GM23338 (cell line): ENCODE measurements around the gene UBAC2. TPM values are rescaled to one million over a fixed set of nuclear protein-coding genes. Genes with fewer than 3 reads are reported as not detected.

Experiments used
- ATAC-seq: fragments of 200-7000 bp; cut with Tn5 transposase; 3 replicates; pipeline ENCODE4 v1.9.1; 2020
- DNase-seq: peaks from one replicate; pipeline ENCODE4 v3.0.0-alpha.2; 2015; ENCODE audit warnings: low spot score
- H2AFZ ChIP-seq: fragments of 200-600 bp; sonication (generic); 2 replicates; pipeline ENCODE4 v1.8.0; 2016; ENCODE audit warnings: antibody characterized with exemption, mild to moderate bottlenecking, moderate library complexity
- H3F3A ChIP-seq: fragments of 200-600 bp; sonication (generic); replicated peaks from 2 replicates; pipeline ENCODE4 v1.8.0; 2017; ENCODE audit warnings: antibody characterized with exemption, mixed run types, low read depth
- H3K27ac ChIP-seq: fragments of 200-600 bp; sonication (generic); 2 replicates; pipeline ENCODE4 v1.6.1; 2016; ENCODE audit warnings: low read depth
- H3K27me3 ChIP-seq: fragments of 200-600 bp; sonication (generic); 2 replicates; pipeline ENCODE4 v1.8.0; 2016; ENCODE audit warnings: mild to moderate bottlenecking, mixed run types, moderate library complexity; ENCODE audit not compliant: insufficient read depth
- H3K36me3 ChIP-seq: fragments of 200-600 bp; sonication (generic); 2 replicates; pipeline ENCODE4 v1.8.0; 2016; ENCODE audit warnings: mild to moderate bottlenecking; ENCODE audit not compliant: insufficient read depth
- H3K4me1 ChIP-seq: fragments of 200-600 bp; sonication (generic); 2 replicates; pipeline ENCODE4 v1.8.0; 2016; ENCODE audit warnings: mild to moderate bottlenecking, moderate library complexity; ENCODE audit not compliant: insufficient read depth
- H3K4me2 ChIP-seq: fragments of 200-600 bp; sonication (generic); 2 replicates; pipeline ENCODE4 v1.7.1; 2017; ENCODE audit warnings: mixed run types
- H3K4me3 ChIP-seq: fragments of 200-600 bp; sonication (generic); 2 replicates; pipeline ENCODE4 v1.6.1; 2016; ENCODE audit warnings: mixed run types
- H3K79me2 ChIP-seq: fragments of 200-600 bp; sonication (generic); replicated peaks from 2 replicates; pipeline ENCODE4 v1.8.0; 2017; ENCODE audit warnings: mild to moderate bottlenecking; ENCODE audit not compliant: insufficient read depth
- H3K9me2 ChIP-seq: fragments of 200-600 bp; sonication (generic); 2 replicates; pipeline ENCODE4 v1.8.0; 2017; ENCODE audit not compliant: insufficient read depth
- H4K20me1 ChIP-seq: fragments of 200-600 bp; sonication (generic); replicated peaks from 2 replicates; pipeline ENCODE4 v1.8.0; 2017; ENCODE audit warnings: mild to moderate bottlenecking; ENCODE audit not compliant: insufficient read depth
- H3K27ac Mint-ChIP-seq: 2 replicates; pipeline ENCODE4 v1.8.0; 2020; ENCODE audit warnings: inconsistent platforms, mild to moderate bottlenecking, moderate library complexity, mixed read lengths
- H3K27me3 Mint-ChIP-seq: 3 replicates; pipeline ENCODE4 v1.8.0; 2022; ENCODE audit warnings: low read depth, mild to moderate bottlenecking, moderate library complexity, mixed read lengths, inconsistent platforms; ENCODE audit not compliant: insufficient read depth, poor library complexity
- H3K36me3 Mint-ChIP-seq: 3 replicates; pipeline ENCODE4 v1.8.0; 2021; ENCODE audit warnings: low read depth, mild to moderate bottlenecking, inconsistent platforms, moderate library complexity, mixed read lengths
- H3K4me1 Mint-ChIP-seq: 3 replicates; pipeline ENCODE4 v1.8.0; 2020; ENCODE audit warnings: mild to moderate bottlenecking, inconsistent platforms, mixed read lengths
- H3K4me3 Mint-ChIP-seq: 3 replicates; pipeline ENCODE4 v1.8.0; 2021; ENCODE audit warnings: moderate library complexity, mild to moderate bottlenecking, inconsistent platforms, mixed read lengths
- H3K9me3 Mint-ChIP-seq: 3 replicates; pipeline ENCODE4 v1.8.0; 2020; ENCODE audit warnings: moderate library complexity, mild to moderate bottlenecking, inconsistent platforms, mixed read lengths
- CREB1 ChIP-seq: fragments of 250-450 bp; sonication (Bioruptor Pico); IDR thresholded peaks from 2 replicates; pipeline ENCODE4 v1.5.0; 2020; ENCODE audit warnings: low read depth, mild to moderate bottlenecking, moderate library complexity
- ETS1 ChIP-seq: IDR thresholded peaks from 2 replicates; pipeline ENCODE4 v1.6.1; 2016; ENCODE audit warnings: antibody characterized with exemption
- EZH2 ChIP-seq: fragments of 200-600 bp; sonication (generic); IDR thresholded peaks from one replicate; pipeline ENCODE4 v1.8.0; 2017; ENCODE audit warnings: antibody characterized with exemption, mild to moderate bottlenecking, low read depth; ENCODE audit not compliant: unreplicated experiment
- EZH2phosphoT487 ChIP-seq: fragments of 200-600 bp; sonication (generic); IDR thresholded peaks from one replicate; pipeline ENCODE4 v1.8.1; 2018; ENCODE audit warnings: antibody characterized with exemption; ENCODE audit not compliant: unreplicated experiment
- JUNB ChIP-seq: IDR thresholded peaks from one replicate; pipeline ENCODE4 v1.6.1; 2016; ENCODE audit warnings: antibody characterized with exemption; ENCODE audit not compliant: unreplicated experiment
- NANOG ChIP-seq: IDR thresholded peaks from 2 replicates; pipeline ENCODE4 v1.6.1; 2016; ENCODE audit warnings: antibody characterized with exemption, borderline replicate concordance
- POLR2AphosphoS5 ChIP-seq: IDR thresholded peaks from 2 replicates; pipeline ENCODE4 v1.6.1; 2016; ENCODE audit warnings: antibody characterized with exemption, low read depth
- REST ChIP-seq: IDR thresholded peaks from one replicate; pipeline ENCODE4 v1.6.1; 2018; ENCODE audit warnings: antibody characterized with exemption; ENCODE audit not compliant: unreplicated experiment
- STAT1 ChIP-seq: IDR thresholded peaks from one replicate; pipeline ENCODE4 v1.6.1; 2016; ENCODE audit warnings: antibody characterized with exemption; ENCODE audit not compliant: unreplicated experiment
- ZNF114 ChIP-seq: fragments of 250-450 bp; sonication (Bioruptor Pico); IDR thresholded peaks from 2 replicates; pipeline ENCODE4 v1.5.0; 2020; ENCODE audit warnings: mild to moderate bottlenecking, moderate library complexity
- ZNF331 ChIP-seq: fragments of 250-450 bp; sonication (Bioruptor Pico); IDR thresholded peaks from 2 replicates; pipeline ENCODE4 v1.5.0; 2020; ENCODE audit warnings: low read depth, mild to moderate bottlenecking, moderate library complexity
- ZNF462 ChIP-seq: fragments of 250-450 bp; sonication (Bioruptor Pico); IDR thresholded peaks from 2 replicates; pipeline ENCODE4 v1.5.0; 2020; ENCODE audit warnings: mild to moderate bottlenecking, moderate library complexity
- polyA plus RNA-seq: library from polyadenylated mRNA; unstranded; fragments of >200 nt; fragmentation: Nextera tagmentation; extraction: Ambion mirVana; gene quantifications from 2 replicates; pipeline ENCODE4 v1.2.1, GENCODE V29; 2016
- total RNA-seq: library from RNA; depleted of rRNA; stranded (reverse); fragments of >200 nt; shearing (Covaris generic); gene quantifications from 2 replicates; pipeline ENCODE4 v1.2.3, GENCODE V29; 2014

Gene UBAC2
- total and polyA plus RNA-seq, 2 experiments from 2014 or later, result 37.9 to 76.9 TPM

GRCh38 chr13:99246100-99246499 lies 45.4 kb downstream of the UBAC2 start:
- ATAC-seq, result no peak

More at GRCh38 chr13:99246100-99246499, 45.4 kb downstream of the UBAC2 start:
- Histone ChIP-seq H3K4me1 (peaks cover 9% of the 10 kb centered on the region; the same call in 1 of the 2 replicates), H3K36me3 (peaks cover 11% of the 10 kb centered on the region), H3F3A (no peaks in the 10 kb centered on the region), H3K27ac (no peak overlapping the region), H3K4me3 (no peak overlapping the region), H2AFZ (no peak overlapping the region), H3K79me2 (peaks cover 5% of the 10 kb centered on the region; the same call in 1 of the 2 replicates), H3K4me2 (no peak overlapping the region), H3K27me3 (no peaks in the 10 kb centered on the region), H4K20me1 (peaks cover 3% of the 10 kb centered on the region; the same call in 1 of the 2 replicates), H3K9me2 (no peaks in the 10 kb centered on the region)
- Mint-ChIP-seq H3K9me3 (peaks cover 7% of the 10 kb centered on the region), H3K27me3 (no peaks in the 10 kb centered on the region), H3K27ac (no peak overlapping the region), H3K4me3 (no peak overlapping the region), H3K4me1 (peaks cover 3% of the 10 kb centered on the region), H3K36me3 (peaks cover 49% of the 10 kb centered on the region)
- TF ChIP-seq REST, result no peak
- TF ChIP-seq CREB1 (CRISPR knock-in tag), result no peak
- TF ChIP-seq POLR2AphosphoS5, result no peak
- no peak for TF ChIP-seq ZNF114 (CRISPR knock-in tag)
- TF ChIP-seq ZNF462 (CRISPR knock-in tag), result no peak
- no peak for TF ChIP-seq ZNF331 (CRISPR knock-in tag)
- no peak for TF ChIP-seq NANOG
- no peak for TF ChIP-seq JUNB
- TF ChIP-seq STAT1, result no peak
- TF ChIP-seq EZH2, result no peak
- no peak for TF ChIP-seq EZH2phosphoT487
- no peak for TF ChIP-seq ETS1
- no peak for DNase-seq
